ENCODE results near the gene ORAI3.

DNA sequence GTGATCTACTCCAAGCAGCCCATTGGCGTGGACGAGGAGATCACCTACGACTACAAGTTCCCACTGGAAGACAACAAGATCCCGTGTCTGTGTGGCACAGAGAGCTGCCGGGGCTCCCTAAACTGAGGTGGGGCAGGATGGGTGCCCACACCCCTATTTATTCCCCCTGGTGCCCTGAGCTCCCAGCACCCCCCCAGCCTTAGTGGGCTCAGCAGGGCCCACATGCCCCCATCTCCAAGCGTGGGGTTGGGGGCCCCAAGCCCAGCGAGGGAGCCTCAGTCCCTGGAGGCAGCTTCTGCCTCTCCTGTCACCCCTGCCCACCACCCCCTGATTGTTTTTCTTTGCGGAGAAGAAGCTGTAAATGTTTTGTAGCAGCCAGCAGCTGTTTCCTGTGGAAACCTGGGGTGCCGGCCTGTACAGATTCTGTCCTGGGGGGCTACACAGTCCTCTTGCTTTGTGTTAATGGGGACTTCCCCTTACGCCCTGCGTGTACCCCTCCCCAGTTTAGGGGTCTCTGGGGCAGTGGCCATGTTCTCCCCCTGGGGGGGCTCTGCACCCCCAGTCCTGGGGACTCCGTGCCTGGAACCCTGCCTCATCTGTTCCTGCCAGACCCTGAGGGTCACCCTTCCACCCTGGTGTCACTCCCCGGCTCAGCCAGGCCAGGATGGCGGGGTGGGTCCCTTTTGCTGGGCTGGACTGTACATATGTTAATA lies 35.2 kb downstream of the ORAI3 start:
- TF ChIP-seq, protein P1, sequence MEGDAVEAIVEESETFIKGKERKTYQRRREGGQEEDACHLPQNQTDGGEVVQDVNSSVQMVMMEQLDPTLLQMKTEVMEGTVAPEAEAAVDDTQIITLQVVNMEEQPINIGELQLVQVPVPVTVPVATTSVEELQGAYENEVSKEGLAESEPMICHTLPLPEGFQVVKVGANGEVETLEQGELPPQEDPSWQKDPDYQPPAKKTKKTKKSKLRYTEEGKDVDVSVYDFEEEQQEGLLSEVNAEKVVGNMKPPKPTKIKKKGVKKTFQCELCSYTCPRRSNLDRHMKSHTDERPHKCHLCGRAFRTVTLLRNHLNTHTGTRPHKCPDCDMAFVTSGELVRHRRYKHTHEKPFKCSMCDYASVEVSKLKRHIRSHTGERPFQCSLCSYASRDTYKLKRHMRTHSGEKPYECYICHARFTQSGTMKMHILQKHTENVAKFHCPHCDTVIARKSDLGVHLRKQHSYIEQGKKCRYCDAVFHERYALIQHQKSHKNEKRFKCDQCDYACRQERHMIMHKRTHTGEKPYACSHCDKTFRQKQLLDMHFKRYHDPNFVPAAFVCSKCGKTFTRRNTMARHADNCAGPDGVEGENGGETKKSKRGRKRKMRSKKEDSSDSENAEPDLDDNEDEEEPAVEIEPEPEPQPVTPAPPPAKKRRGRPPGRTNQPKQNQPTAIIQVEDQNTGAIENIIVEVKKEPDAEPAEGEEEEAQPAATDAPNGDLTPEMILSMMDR (IDR thresholded peaks at IDR 0.05): no peak
- TF ChIP-seq HOXA7 (CRISPR knock-in tag; IDR thresholded peaks at IDR 0.05): no peak
- TF ChIP-seq POLR2A (IDR thresholded peaks at IDR 0.05; ENCODE audit: low read length): no peak
- no peak for TF ChIP-seq CHD2 (IDR thresholded peaks at IDR 0.05; ENCODE audit: low read length, partially characterized antibody)
- no peak for TF ChIP-seq RCOR1 (IDR thresholded peaks at IDR 0.05; ENCODE audit: low read depth, low read length)
- TF ChIP-seq CEBPB (IDR thresholded peaks at IDR 0.05): no peak
- no peak for TF ChIP-seq RAD21 (conservative IDR thresholded peaks at IDR 0.05 in 1 of 2, IDR thresholded peaks at IDR 0.05 in 1 of 2)
- TF ChIP-seq NFE2L2 (conservative IDR thresholded peaks at IDR 0.05; ENCODE audit: low read length): no peak
- TF ChIP-seq, protein P2, sequence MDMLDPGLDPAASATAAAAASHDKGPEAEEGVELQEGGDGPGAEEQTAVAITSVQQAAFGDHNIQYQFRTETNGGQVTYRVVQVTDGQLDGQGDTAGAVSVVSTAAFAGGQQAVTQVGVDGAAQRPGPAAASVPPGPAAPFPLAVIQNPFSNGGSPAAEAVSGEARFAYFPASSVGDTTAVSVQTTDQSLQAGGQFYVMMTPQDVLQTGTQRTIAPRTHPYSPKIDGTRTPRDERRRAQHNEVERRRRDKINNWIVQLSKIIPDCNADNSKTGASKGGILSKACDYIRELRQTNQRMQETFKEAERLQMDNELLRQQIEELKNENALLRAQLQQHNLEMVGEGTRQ (IDR thresholded peaks at IDR 0.05): no peak
- no peak for TF ChIP-seq REST (IDR thresholded peaks at IDR 0.05)
- no peak for TF ChIP-seq JUN (IDR thresholded peaks at IDR 0.05)
- TF ChIP-seq EP300 (IDR thresholded peaks at IDR 0.05): no peak
- no peak for TF ChIP-seq SMC3 (IDR thresholded peaks at IDR 0.05)
- TF ChIP-seq HMGXB4 (CRISPR knock-in tag; IDR thresholded peaks at IDR 0.05; ENCODE audit: borderline replicate concordance): no peak
